Neuronal stem cell (in vitro differentiated cells): ENCODE results near the gene PIGU.

Experiments
- DNase-seq: peaks from one replicate; pipeline ENCODE4 v3.0.0-alpha.2; 2013; ENCODE audit warnings: low spot score
- H2AFZ ChIP-seq: one replicate; pipeline ENCODE4 v1.6.1; 2013; ENCODE audit warnings: mild to moderate bottlenecking, low read length, inconsistent platforms
- H2AK5ac ChIP-seq: 2 replicates; pipeline ENCODE4 v1.6.1; 2013; ENCODE audit warnings: low read depth, mild to moderate bottlenecking, inconsistent platforms, low read length, moderate library complexity, mixed read lengths
- H2BK120ac ChIP-seq: 2 replicates; pipeline ENCODE4 v1.6.1; 2013; ENCODE audit warnings: low read depth, mild to moderate bottlenecking, inconsistent platforms, low read length, moderate library complexity, mixed read lengths
- H2BK12ac ChIP-seq: one replicate; pipeline ENCODE4 v1.6.1; 2013; ENCODE audit warnings: low read length, inconsistent platforms
- H2BK15ac ChIP-seq: 2 replicates; pipeline ENCODE4 v1.6.1; 2013; ENCODE audit warnings: mild to moderate bottlenecking, low read length, inconsistent platforms, mixed read lengths
- H2BK5ac ChIP-seq: one replicate; pipeline ENCODE4 v1.6.1; 2013; ENCODE audit warnings: inconsistent platforms, mild to moderate bottlenecking, low read length, moderate library complexity
- H3K14ac ChIP-seq: one replicate; pipeline ENCODE4 v1.6.1; 2013; ENCODE audit warnings: low read length, inconsistent platforms
- H3K18ac ChIP-seq: 2 replicates; pipeline ENCODE4 v1.6.1; 2013; ENCODE audit warnings: low read length, inconsistent platforms
- H3K23ac ChIP-seq: 2 replicates; pipeline ENCODE4 v1.6.1; 2013; ENCODE audit warnings: low read depth, mild to moderate bottlenecking, mixed read lengths, low read length, inconsistent platforms; ENCODE audit not compliant: poor library complexity
- H3K27ac ChIP-seq: replicated peaks from 3 replicates; pipeline ENCODE4 v1.5.1; 2013; ENCODE audit warnings: low read length, inconsistent platforms
- H3K27me3 ChIP-seq, 3 experiments: 2 replicates each; pipeline ENCODE4 v1.6.1; 2013; ENCODE audit warnings: low read length in 3 of 3, mild to moderate bottlenecking in 2 of 3, inconsistent platforms in 1 of 3, low read depth in 1 of 3, mixed read lengths in 1 of 3, moderate library complexity in 1 of 3; ENCODE audit not compliant: control insufficient read depth in 3 of 3, insufficient read depth in 3 of 3
- H3K36me3 ChIP-seq, 2 donors: replicated peaks in 1 of 2; 2 replicates each; pipeline ENCODE4 v1.6.1; 2013; ENCODE audit warnings: low read length in 2 of 2; ENCODE audit not compliant: control insufficient read depth in 2 of 2, insufficient read depth in 2 of 2
- H3K4ac ChIP-seq: 2 replicates; pipeline ENCODE4 v1.6.1; 2013; ENCODE audit warnings: inconsistent platforms, mild to moderate bottlenecking, low read length, moderate library complexity
- H3K4me1 ChIP-seq, 2 donors: 1 replicate in 1 of 2; 2 replicates in 1 of 2; pipeline ENCODE4 v1.6.1; 2013; ENCODE audit warnings: low read length in 2 of 2, low read depth in 1 of 2; ENCODE audit not compliant: control insufficient read depth in 2 of 2, insufficient read depth in 1 of 2
- H3K4me2 ChIP-seq: one replicate; pipeline ENCODE4 v1.6.1; 2013; ENCODE audit warnings: mild to moderate bottlenecking, low read length, inconsistent platforms; ENCODE audit not compliant: insufficient read depth, poor library complexity, severe bottlenecking
- H3K4me3 ChIP-seq, 2 donors: 2 replicates each; pipeline ENCODE4 v1.5.1; 2013; ENCODE audit warnings: low read length in 2 of 2, mild to moderate bottlenecking in 2 of 2, inconsistent platforms in 1 of 2, moderate library complexity in 1 of 2
- H3K79me1 ChIP-seq: one replicate; pipeline ENCODE4 v1.6.1; 2013; ENCODE audit warnings: low read depth, mild to moderate bottlenecking, inconsistent platforms, low read length, moderate library complexity
- H3K9ac ChIP-seq: one replicate; pipeline ENCODE4 v1.6.1; 2013; ENCODE audit warnings: mild to moderate bottlenecking, low read depth, low read length, inconsistent platforms; ENCODE audit not compliant: poor library complexity
- H3K9me3 ChIP-seq, 2 donors: replicated peaks in 1 of 2; 2 replicates each; pipeline versions ENCODE3 to v1.6.1; 2013; ENCODE audit warnings: low read length in 2 of 2, mild to moderate bottlenecking in 2 of 2, inconsistent platforms in 1 of 2, low read depth in 1 of 2, mixed read lengths in 1 of 2, moderate library complexity in 1 of 2; ENCODE audit not compliant: control insufficient read depth in 2 of 2, insufficient read depth in 1 of 2
- H4K8ac ChIP-seq: one replicate; pipeline ENCODE4 v1.6.1; 2013; ENCODE audit warnings: low read depth, mild to moderate bottlenecking, inconsistent platforms, low read length, moderate library complexity
- H4K91ac ChIP-seq: one replicate; pipeline ENCODE4 v1.6.1; 2013; ENCODE audit warnings: low read length, low read depth, mild to moderate bottlenecking, inconsistent platforms; ENCODE audit not compliant: poor library complexity
- WGBS, 2 donors: extraction: QIAGEN DNeasy Blood & Tissue Kit; methylation state at CpG; one replicate each; pipeline ENCODE4 v1.1.7; 2013; ENCODE audit warnings: missing lambda C conversion rate in 2 of 2, mixed read lengths in 1 of 2; ENCODE audit not compliant: insufficient read length in 2 of 2, insufficient replicate concordance in 1 of 2; ENCODE audit errors: extremely low coverage in 2 of 2; 5-methylcytosine and 5-hydroxymethylcytosine counted together

PIGU gene

DNA sequence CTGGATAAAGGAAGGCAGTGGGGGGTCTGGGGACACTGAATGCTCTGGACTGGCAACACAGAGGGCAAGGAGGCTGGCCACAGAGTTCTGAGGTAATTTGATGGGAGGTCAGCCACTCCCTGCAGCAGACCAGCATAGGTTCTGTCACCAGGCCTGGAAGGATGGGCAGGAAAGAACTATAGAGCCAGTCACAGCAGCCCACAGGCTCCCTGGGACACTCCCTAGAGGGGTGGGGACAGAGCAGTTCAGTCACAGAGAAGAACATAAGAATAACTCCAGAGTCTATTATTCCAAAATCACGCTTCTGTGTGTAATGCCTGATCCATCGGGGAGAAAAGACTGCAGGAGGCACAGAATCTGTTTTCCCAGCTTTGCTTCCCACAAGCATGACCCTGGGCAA lies 141.0 kb downstream of the PIGU start:
- H3K36me3 ChIP-seq: peaks cover 57 to 95% of the 10 kb centered on the region in 2 donors
- no peak overlapping the region for H2BK5ac ChIP-seq
- no peak overlapping the region for H3K18ac ChIP-seq
- no peak overlapping the region for H2AFZ ChIP-seq
- H3K4me1 ChIP-seq: no peaks in the 10 kb centered on the region
- no peak overlapping the region for H3K23ac ChIP-seq
- H2BK12ac ChIP-seq: no peak overlapping the region
- no peak overlapping the region for H3K27ac ChIP-seq
- no peaks in the 10 kb centered on the region for H3K9me3 ChIP-seq
- WGBS, 2 donors: no CpG with 5 or more reads among the region's 2 CpGs
- no peak overlapping the region for H3K4me3 ChIP-seq
- H2AK5ac ChIP-seq: no peak overlapping the region
- H3K79me1 ChIP-seq: peaks cover 5% of the 10 kb centered on the region
- no peak overlapping the region for H2BK15ac ChIP-seq
- H3K4me2 ChIP-seq: no peak overlapping the region
- H4K8ac ChIP-seq: no peak overlapping the region
- no peak overlapping the region for H3K9ac ChIP-seq
- H3K27me3 ChIP-seq: no peaks in the 10 kb centered on the region
- no peak overlapping the region for H4K91ac ChIP-seq
- H3K4ac ChIP-seq: no peak overlapping the region
- no peak for DNase-seq
- H2BK120ac ChIP-seq: no peak overlapping the region
- H3K14ac ChIP-seq: no peak overlapping the region

DNA sequence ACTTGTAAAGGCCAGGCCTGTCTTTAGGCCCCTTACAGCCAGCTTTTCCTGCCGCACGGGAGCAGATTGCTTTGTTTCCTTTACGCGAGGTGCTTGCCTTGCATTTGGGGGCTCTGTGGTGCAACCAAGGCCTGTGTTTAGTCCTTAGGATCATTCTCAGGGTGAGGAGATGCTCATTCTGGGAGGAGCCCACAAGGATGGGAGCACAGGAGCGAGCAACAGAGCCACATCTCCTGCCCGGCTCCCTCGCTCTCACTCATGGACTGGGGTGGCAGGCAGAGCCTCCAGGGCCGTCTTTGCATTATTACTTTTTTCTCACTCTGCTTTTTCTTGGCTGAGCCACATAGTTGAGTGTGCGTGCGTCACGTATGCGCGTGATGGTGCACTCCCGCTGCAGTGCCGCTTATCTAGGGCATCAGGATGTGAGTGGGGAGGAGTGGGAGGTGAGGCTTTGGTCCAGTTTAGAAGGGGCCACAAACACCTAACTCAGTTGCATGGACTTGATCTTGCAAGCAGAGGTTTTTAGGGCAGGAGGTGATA lies 141.5 kb downstream of the PIGU start:
- Histone ChIP-seq H3K4me3 (no peak overlapping the region), H2AFZ (no peak overlapping the region), H2BK120ac (no peak overlapping the region), H3K18ac (no peak overlapping the region), H2BK15ac (no peak overlapping the region), H3K4ac (no peak overlapping the region), H3K36me3 (peaks cover 58 to 95% of the 10 kb centered on the region in 2 donors), H4K8ac (no peak overlapping the region), H3K9ac (no peak overlapping the region), H3K79me1 (peaks cover 5% of the 10 kb centered on the region), H3K4me2 (no peak overlapping the region), H2BK12ac (no peak overlapping the region), H3K23ac (no peak overlapping the region), H3K14ac (no peak overlapping the region), H3K4me1 (no peaks in the 10 kb centered on the region), H2AK5ac (no peak overlapping the region), H3K27me3 (no peaks in the 10 kb centered on the region), H4K91ac (no peak overlapping the region), H3K27ac (no peak overlapping the region), H2BK5ac (no peak overlapping the region), H3K9me3 (no peaks in the 10 kb centered on the region)
- no peak for DNase-seq
- no CpG with 5 or more reads among the region's 15 CpGs for WGBS, 2 donors

DNA sequence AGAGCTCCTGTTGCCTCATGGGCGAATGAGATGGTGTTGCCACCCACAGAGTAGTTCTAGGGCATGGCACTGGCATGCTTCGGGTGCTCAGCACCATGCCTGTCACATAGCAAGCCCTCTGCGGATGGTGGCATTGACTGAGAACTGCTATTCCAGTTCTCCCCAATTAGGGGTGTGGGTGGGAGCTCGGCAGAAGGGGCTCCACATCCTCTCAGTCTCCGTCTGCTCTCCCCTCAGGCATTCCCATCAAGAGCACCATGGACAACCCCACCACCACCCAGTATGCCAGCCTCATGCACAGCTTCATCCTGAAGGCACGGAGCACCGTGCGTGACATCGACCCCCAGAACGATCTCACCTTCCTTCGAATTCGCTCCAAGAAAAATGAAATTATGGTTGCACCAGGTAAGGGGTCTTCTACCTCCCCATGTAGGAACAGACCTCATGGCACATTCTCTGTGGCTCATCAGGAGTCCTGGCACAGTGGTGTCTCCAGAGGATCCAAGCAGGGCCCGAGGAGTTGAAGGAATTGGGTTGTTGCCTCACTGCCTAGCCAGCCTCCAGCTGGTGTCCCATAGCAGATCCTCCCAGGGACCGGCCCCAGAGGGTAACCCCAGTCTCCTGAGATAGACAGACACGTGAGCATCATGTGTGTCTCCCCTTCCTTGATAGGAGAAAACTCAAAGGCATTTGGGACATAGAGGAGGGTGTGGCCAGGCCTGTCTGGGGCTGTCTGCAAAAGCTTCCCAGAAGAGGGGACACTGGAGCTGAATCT lies 142.3 kb downstream of the PIGU start:
- no peak for DNase-seq
- Histone ChIP-seq H2AFZ (no peak overlapping the region), H3K27ac (no peak overlapping the region), H3K4ac (no peak overlapping the region), H3K9ac (peak overlapping the region; percentile 45), H3K4me2 (no peak overlapping the region), H3K23ac (no peak overlapping the region), H2BK120ac (no peak overlapping the region), H3K79me1 (peaks cover 5% of the 10 kb centered on the region), H2BK5ac (no peak overlapping the region), H3K4me1 (no peaks in the 10 kb centered on the region), H3K4me3 (no peak overlapping the region), H2BK12ac (no peak overlapping the region), H2BK15ac (no peak overlapping the region), H3K14ac (no peak overlapping the region), H4K91ac (no peak overlapping the region), H4K8ac (peak overlapping the region; percentile 56), H3K18ac (no peak overlapping the region), H3K27me3 (no peaks in the 10 kb centered on the region), H3K36me3 (peaks cover 56 to 95% of the 10 kb centered on the region in 2 donors), H2AK5ac (no peak overlapping the region), H3K9me3 (no peaks in the 10 kb centered on the region)
- no CpG with 5 or more reads among the region's 15 CpGs for WGBS, 2 donors

DNA sequence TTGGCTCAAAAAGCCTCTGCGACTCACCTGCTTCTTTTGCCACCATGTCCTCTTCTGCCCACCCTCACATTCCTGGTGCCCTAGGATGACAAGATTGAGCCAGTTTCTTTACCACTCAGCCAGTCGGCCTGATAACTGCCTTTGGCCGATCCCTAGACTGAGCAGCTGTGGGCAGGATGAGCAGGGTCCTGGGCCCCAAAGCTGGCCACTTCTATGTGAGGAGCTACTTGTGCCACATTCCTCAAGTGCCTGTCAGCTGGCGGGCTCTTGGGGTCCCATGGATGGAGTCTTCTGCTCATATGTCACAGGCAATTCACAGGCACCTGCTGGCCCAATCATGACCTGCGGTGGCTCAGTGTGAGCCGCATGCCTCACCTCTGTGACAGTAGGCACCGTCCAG lies 144.1 kb downstream of the PIGU start:
- no peak overlapping the region for H3K27ac ChIP-seq
- H3K36me3 ChIP-seq: peaks cover 55 to 91% of the 10 kb centered on the region in 2 donors
- no peak overlapping the region for H3K4ac ChIP-seq
- H3K27me3 ChIP-seq: no peaks in the 10 kb centered on the region
- H2AFZ ChIP-seq: no peak overlapping the region
- no peak overlapping the region for H3K14ac ChIP-seq
- H4K91ac ChIP-seq: no peak overlapping the region
- H3K18ac ChIP-seq: no peak overlapping the region
- H2AK5ac ChIP-seq: no peak overlapping the region
- peak overlapping the region; percentile 7 for H4K8ac ChIP-seq
- no peaks in the 10 kb centered on the region for H3K4me1 ChIP-seq
- no peak overlapping the region for H3K4me2 ChIP-seq
- no peak overlapping the region for H2BK15ac ChIP-seq
- no peaks in the 10 kb centered on the region for H3K9me3 ChIP-seq
- no CpG with 5 or more reads among the region's 7 CpGs for WGBS, 2 donors
- peak overlapping the region; percentile 56 for H3K23ac ChIP-seq
- no peak overlapping the region for H2BK12ac ChIP-seq
- H2BK5ac ChIP-seq: no peak overlapping the region
- peaks cover 5% of the 10 kb centered on the region for H3K79me1 ChIP-seq
- H3K9ac ChIP-seq: no peak overlapping the region
- DNase-seq: no peak
- no peak overlapping the region for H3K4me3 ChIP-seq
- no peak overlapping the region for H2BK120ac ChIP-seq
